NCI-H69 (cell line): Measurements from ENCODE around the gene BMPER.
A peak's percentile ranks its signal among the peaks of the same experiment; 100 is the strongest.

Source experiments
- DNase-seq: peaks from one replicate; lab custom pipeline; 2025; lab: John Stamatoyannopoulos, UW

The BMPER gene

GRCh38 chr7:34031156-34031555, 125.8 kb downstream of the BMPER start:
- no peak for DNase-seq

GRCh38 chr7:34034728-34035127, 129.4 kb downstream of the BMPER start:
- peak; percentile 4 for DNase-seq

- peak; percentile 24 for DNase-seq
These were observed 130.9 kb downstream of the BMPER start for GRCh38 chr7:34036051-34036920.

GRCh38 chr7:34036972-34037792, 131.8 kb downstream of the BMPER start:
- no peak for DNase-seq

- DNase-seq: no peak
These were observed 133.6 kb downstream of the BMPER start for GRCh38 chr7:34038816-34039470.

- no peak for DNase-seq
These were observed 136.4 kb downstream of the BMPER start for GRCh38 chr7:34041707-34042106.

- DNase-seq: no peak
These were observed 137.1 kb downstream of the BMPER start for GRCh38 chr7:34042406-34042805.

DNA sequence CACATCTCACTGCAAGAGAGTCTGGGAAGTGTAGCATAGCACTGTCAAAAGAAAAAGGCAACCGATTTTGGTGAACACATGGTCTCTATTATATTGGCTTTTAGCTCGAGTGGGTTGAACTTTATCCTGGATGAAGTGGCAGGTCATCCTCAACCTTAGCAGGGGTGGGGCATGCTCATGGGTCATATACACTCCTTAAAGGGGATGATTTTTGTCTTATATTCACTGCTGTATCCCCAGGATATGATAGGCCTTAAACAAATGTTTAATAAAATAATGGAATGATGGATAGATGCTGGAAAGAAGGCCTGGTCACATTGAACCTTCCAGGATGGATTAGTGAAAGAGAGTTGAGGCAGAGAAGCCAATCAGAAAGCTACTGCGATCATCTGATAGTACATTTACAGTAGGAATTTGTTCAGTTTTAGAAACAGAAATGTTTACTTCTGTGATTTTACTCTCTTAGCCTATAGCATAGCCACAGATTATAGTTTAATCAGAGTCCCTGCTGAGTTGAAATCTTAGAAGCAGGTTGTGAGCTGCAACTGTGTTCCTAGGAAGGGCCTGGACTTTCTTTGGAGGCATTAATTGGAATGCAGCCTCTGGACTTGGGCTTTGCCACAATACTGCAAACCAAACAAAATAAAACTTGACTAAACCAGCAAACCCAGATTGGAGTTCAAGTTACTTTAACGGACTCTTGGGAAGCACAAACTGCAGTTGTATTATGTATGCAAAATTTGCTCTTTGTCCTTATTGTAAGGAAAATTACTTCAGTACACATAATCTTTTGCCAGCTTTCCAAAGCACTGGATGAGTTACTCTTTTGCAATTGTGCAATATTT, 138.3 kb downstream of the BMPER start:
- no peak for DNase-seq

GRCh38 chr7:34044306-34044643, 138.9 kb downstream of the BMPER start:
- DNase-seq: no peak

- DNase-seq: no peak
These were observed 139.5 kb downstream of the BMPER start for GRCh38 chr7:34044734-34045353.

DNA sequence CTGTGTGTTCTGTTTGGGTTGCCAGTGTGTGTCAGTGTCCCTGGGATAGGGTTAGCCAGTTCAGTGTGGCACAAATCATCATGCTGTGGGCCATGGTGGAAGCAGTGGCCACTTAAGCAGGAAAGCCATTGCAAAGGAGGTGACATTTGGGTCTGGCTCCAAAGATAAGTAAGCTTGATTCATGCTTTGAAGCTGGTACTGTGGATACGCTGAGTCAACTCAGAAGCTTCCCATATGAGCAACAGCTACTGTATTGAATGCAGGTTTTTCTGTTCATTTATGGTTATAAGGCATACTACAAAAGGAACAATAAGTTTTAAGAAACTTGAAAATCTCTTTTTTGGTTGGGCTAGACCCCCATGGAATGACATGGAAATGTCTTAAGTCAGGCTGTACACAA, 143.1 kb downstream of the BMPER start:
- DNase-seq: no peak

- DNase-seq: no peak
These were observed 148.7 kb downstream of the BMPER start for GRCh38 chr7:34054075-34054474.

- DNase-seq: no peak
These were observed 151.8 kb downstream of the BMPER start for GRCh38 chr7:34057136-34057535.

- DNase-seq: no peak
These were observed 152.6 kb downstream of the BMPER start for GRCh38 chr7:34057956-34058355.

- no peak for DNase-seq
These were observed 153.4 kb downstream of the BMPER start for GRCh38 chr7:34058801-34059135.

GRCh38 chr7:34059136-34059828, 153.9 kb downstream of the BMPER start:
- DNase-seq: peak; percentile 31

- DNase-seq: no peak
These were observed 155.0 kb downstream of the BMPER start for GRCh38 chr7:34060196-34060947.

GRCh38 chr7:34061149-34061548, 155.8 kb downstream of the BMPER start:
- no peak for DNase-seq

GRCh38 chr7:34062341-34062740, 157.0 kb downstream of the BMPER start:
- no peak for DNase-seq

GRCh38 chr7:34062826-34063225, 157.5 kb downstream of the BMPER start:
- no peak for DNase-seq
